Neural cell (in vitro differentiated cells): Measurements from ENCODE around the gene DPP10. TPM values are rescaled to one million over a fixed set of nuclear protein-coding genes. Genes with fewer than 3 reads are reported as not detected.

Source experiments
- H2AFZ ChIP-seq: fragments of 200-600, 300-800 bp; sonication (generic), shearing (Covaris generic); 2 replicates; pipeline ENCODE4 v1.6.0; 2014; ENCODE audit warnings: low read depth, mild to moderate bottlenecking, antibody characterized with exemption, low read length, moderate library complexity
- H3F3A ChIP-seq: fragments of 200-600 bp; shearing (Covaris generic); 2 replicates; pipeline ENCODE4 v1.6.1; 2016; ENCODE audit warnings: mild to moderate bottlenecking, moderate library complexity, mixed read lengths, antibody characterized with exemption, low read length; ENCODE audit not compliant: insufficient read depth, poor library complexity, severe bottlenecking
- H3K27ac ChIP-seq: fragments of 200-600, 300-800 bp; sonication (generic), shearing (Covaris generic); 2 replicates; pipeline ENCODE4 v1.5.1; 2014; ENCODE audit warnings: mild to moderate bottlenecking, low read length, moderate library complexity
- H3K27me3 ChIP-seq: fragments of 300-800, 200-600 bp; sonication (generic), shearing (Covaris generic); 2 replicates; pipeline ENCODE4 v1.6.0; 2014; ENCODE audit warnings: mild to moderate bottlenecking, low read depth, low read length, moderate library complexity; ENCODE audit not compliant: insufficient read depth
- H3K36me3 ChIP-seq: fragments of 300-800, 200-600 bp; sonication (generic), shearing (Covaris generic); 2 replicates; pipeline ENCODE4 v1.5.1; 2014; ENCODE audit warnings: mild to moderate bottlenecking, antibody characterized with exemption, low read length, moderate library complexity; ENCODE audit not compliant: insufficient read depth
- H3K4me2 ChIP-seq: fragments of 300-800, 200-600 bp; sonication (generic), shearing (Covaris generic); 2 replicates; pipeline ENCODE4 v1.6.0; 2014; ENCODE audit warnings: mild to moderate bottlenecking, low read length
- H3K4me3 ChIP-seq: fragments of 300-800, 200-600 bp; sonication (generic), shearing (Covaris generic); 2 replicates; pipeline ENCODE4 v1.5.1; 2014; ENCODE audit warnings: mild to moderate bottlenecking, low read length, moderate library complexity
- H3K79me2 ChIP-seq: fragments of 200-600 bp; shearing (Covaris generic); replicated peaks from 2 replicates; pipeline ENCODE4 v1.6.0; 2014; ENCODE audit warnings: mild to moderate bottlenecking, low read length, moderate library complexity; ENCODE audit not compliant: insufficient read depth
- H3K9ac ChIP-seq: fragments of 300-800, 200-600 bp; sonication (generic), shearing (Covaris generic); 2 replicates; pipeline ENCODE4 v1.6.1; 2016; ENCODE audit warnings: mild to moderate bottlenecking, low read length, mixed read lengths
- H3K9me2 ChIP-seq: fragments of 200-600 bp; shearing (Covaris generic); 2 replicates; pipeline ENCODE4 v1.6.1; 2016; ENCODE audit warnings: mild to moderate bottlenecking, low read length, mixed read lengths; ENCODE audit not compliant: insufficient read depth
- H3K9me3 ChIP-seq: fragments of 200-600, 300-800 bp; sonication (generic), shearing (Covaris generic); 2 replicates; pipeline ENCODE4 v1.6.1; 2016; ENCODE audit warnings: mild to moderate bottlenecking, mixed run types, low read length, moderate library complexity, mixed read lengths
- H4K20me1 ChIP-seq: fragments of 200-600 bp; shearing (Covaris generic); 2 replicates; pipeline ENCODE4 v1.6.1; 2016; ENCODE audit warnings: mild to moderate bottlenecking, mixed run types; ENCODE audit not compliant: insufficient read depth
- CTCF ChIP-seq: fragments of 450-650 bp; IDR thresholded peaks from 2 replicates; pipeline ENCODE4 v1.5.1; 2014; ENCODE audit warnings: antibody characterized with exemption, mild to moderate bottlenecking, moderate library complexity; ENCODE audit not compliant: poor library complexity, severe bottlenecking
- EP300 ChIP-seq: fragments of 450-650 bp; conservative IDR thresholded peaks from 2 replicates; pipeline ENCODE4 v1.6.1; 2014; ENCODE audit warnings: antibody characterized with exemption, mild to moderate bottlenecking, moderate library complexity; ENCODE audit not compliant: poor library complexity, severe bottlenecking
- EZH2 ChIP-seq: fragments of 200-600, 300-800 bp; shearing (Covaris generic), sonication (generic); IDR thresholded peaks from 2 replicates; pipeline ENCODE4 v1.6.1; 2014; ENCODE audit warnings: antibody characterized with exemption, low read length, borderline replicate concordance, mild to moderate bottlenecking; ENCODE audit not compliant: insufficient read depth, poor library complexity, severe bottlenecking
- MXI1 ChIP-seq: fragments of 450-650 bp; conservative IDR thresholded peaks from 2 replicates; pipeline ENCODE4 v1.6.1; 2014; ENCODE audit warnings: antibody characterized with exemption, mild to moderate bottlenecking; ENCODE audit not compliant: poor library complexity, severe bottlenecking
- POLR2AphosphoS5 ChIP-seq: IDR thresholded peaks from 2 replicates; pipeline ENCODE4 v1.6.1; 2012
- RAD21 ChIP-seq: fragments of 450-650 bp; conservative IDR thresholded peaks from 2 replicates; pipeline ENCODE4 v1.6.1; 2014; ENCODE audit warnings: antibody characterized with exemption, mild to moderate bottlenecking, moderate library complexity
- REST ChIP-seq: IDR thresholded peaks from 2 replicates; pipeline ENCODE4 v1.6.1; 2012; ENCODE audit warnings: borderline replicate concordance
- SMC3 ChIP-seq: fragments of 450-650 bp; conservative IDR thresholded peaks from 2 replicates; pipeline ENCODE4 v1.6.1; 2014; ENCODE audit warnings: antibody characterized with exemption, mild to moderate bottlenecking, moderate library complexity; ENCODE audit not compliant: poor library complexity
- TAF1 ChIP-seq: IDR thresholded peaks from 2 replicates; pipeline ENCODE4 v1.6.1; 2012; ENCODE audit warnings: low read depth
- polyA plus RNA-seq: library from polyadenylated mRNA; depleted of rRNA; stranded (reverse); fragments of >200 nt; gene quantifications from 2 replicates; pipeline ENCODE4 v1.2.3, GENCODE V29; 2014

Gene DPP10
- polyA plus RNA-seq, 1 donor from 2014 or later: 13.9 TPM

GRCh38 chr2:114472726-114473125, 30.3 kb downstream of the DPP10 start:
- Histone ChIP-seq H3K79me2 (no peaks in the 10 kb centered on the region), H3K27ac (no peak overlapping the region), H3K9me3 (no peaks in the 10 kb centered on the region), H3K9me2 (no peaks in the 10 kb centered on the region), H3F3A (no peaks in the 10 kb centered on the region), H4K20me1 (no peaks in the 10 kb centered on the region), H3K27me3 (no peaks in the 10 kb centered on the region), H3K9ac (no peak overlapping the region), H3K4me3 (no peak overlapping the region), H2AFZ (no peak overlapping the region), H3K4me2 (no peak overlapping the region), H3K36me3 (no peaks in the 10 kb centered on the region)
- TF ChIP-seq EP300 (no peak), TAF1 (no peak), SMC3 (no peak), EZH2 (no peak), MXI1 (no peak), POLR2AphosphoS5 (no peak), RAD21 (no peak)

- no peak overlapping the region for H3K4me3 ChIP-seq
- no peaks in the 10 kb centered on the region for H3K9me3 ChIP-seq
- no peak overlapping the region for H3K4me2 ChIP-seq
- H3K36me3 ChIP-seq: no peaks in the 10 kb centered on the region
- H2AFZ ChIP-seq: no peak overlapping the region
- no peaks in the 10 kb centered on the region for H3K79me2 ChIP-seq
- no peaks in the 10 kb centered on the region for H3K27me3 ChIP-seq
- no peak for TF ChIP-seq TAF1
- TF ChIP-seq POLR2AphosphoS5: no peak
- TF ChIP-seq EP300: no peak
- TF ChIP-seq CTCF: no peak
- TF ChIP-seq MXI1: no peak
- TF ChIP-seq REST: no peak
- TF ChIP-seq EZH2: no peak
- no peak for TF ChIP-seq RAD21
- TF ChIP-seq SMC3: no peak
- H4K20me1 ChIP-seq: no peaks in the 10 kb centered on the region
- H3F3A ChIP-seq: no peaks in the 10 kb centered on the region
- H3K27ac ChIP-seq: no peak overlapping the region
- H3K9me2 ChIP-seq: no peaks in the 10 kb centered on the region
- no peak overlapping the region for H3K9ac ChIP-seq
Observed at GRCh38 chr2:114488841-114489530, 46.5 kb downstream of the DPP10 start.
